Stimulated activated CD4-positive, alpha-beta T cell treated with anti-CD3 and anti-CD28 coated beads, Interleukin-4, amount 100 ng/mL, for 48 hours (primary cell): ENCODE results near the gene DNAH1.

ENCODE experiments used
- DNase-seq, 2 donors: peaks; one replicate each; pipeline ENCODE4 v3.0.0-alpha.2; 2020; ENCODE audit warnings: low read depth in 2 of 2

DNAH1 gene

DNA sequence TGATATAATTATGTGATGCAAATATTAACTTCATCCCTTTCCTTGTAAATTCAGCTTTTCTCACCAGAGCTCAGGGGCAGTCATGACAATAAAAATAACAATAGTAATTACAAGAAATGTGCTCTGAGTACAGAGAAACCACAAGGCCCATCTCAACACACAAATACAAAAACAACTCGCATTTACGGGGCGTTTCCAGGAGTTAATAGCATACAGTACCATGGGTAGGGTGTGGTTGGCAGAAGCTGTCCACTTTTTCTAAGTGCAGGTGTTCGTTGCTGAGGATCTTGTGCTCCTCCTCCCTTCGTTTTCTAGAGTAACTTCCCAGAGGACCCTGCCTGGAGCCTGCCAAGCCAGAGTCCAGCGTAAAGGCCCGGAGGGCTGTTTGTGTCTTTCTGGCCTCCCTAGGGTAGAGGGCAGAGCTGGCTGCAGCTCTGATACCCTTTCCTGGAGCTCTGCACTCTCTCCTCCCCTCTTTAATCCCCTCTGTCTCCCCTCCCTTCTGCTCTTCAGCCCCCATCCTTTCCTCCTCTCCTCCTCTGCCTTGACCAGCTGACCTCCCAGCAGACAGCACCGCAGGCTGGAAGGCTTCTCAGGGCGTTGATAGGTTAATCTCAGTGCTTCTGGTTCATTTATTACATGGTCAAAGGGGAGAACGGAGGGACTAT, 117.3 kb downstream of the DNAH1 start:
- no peak for DNase-seq

DNA sequence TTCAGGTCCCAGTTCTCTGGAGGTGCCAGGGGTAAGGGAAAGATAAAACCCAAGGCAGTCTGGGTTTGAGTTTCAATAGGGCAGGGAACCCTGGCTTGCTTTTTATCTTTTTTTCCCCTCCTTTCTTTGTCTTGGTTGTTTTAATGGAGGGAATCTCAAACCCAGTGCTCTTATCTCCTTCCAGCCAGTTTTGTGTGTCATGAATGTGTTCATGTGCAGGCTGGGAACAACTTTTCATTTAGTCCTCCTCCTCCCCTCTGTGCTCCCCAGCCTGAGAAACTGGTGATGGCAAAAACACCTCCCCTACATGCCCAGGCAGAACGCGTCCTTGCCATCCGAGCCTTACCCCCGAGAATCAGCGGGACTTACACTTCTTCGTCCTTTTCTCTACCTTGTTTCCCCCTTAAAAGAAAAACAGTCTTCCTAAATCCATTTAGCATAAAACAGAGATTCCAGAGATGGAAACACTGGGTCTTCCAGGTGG, 117.9 kb downstream of the DNAH1 start:
- no peak for DNase-seq

DNA sequence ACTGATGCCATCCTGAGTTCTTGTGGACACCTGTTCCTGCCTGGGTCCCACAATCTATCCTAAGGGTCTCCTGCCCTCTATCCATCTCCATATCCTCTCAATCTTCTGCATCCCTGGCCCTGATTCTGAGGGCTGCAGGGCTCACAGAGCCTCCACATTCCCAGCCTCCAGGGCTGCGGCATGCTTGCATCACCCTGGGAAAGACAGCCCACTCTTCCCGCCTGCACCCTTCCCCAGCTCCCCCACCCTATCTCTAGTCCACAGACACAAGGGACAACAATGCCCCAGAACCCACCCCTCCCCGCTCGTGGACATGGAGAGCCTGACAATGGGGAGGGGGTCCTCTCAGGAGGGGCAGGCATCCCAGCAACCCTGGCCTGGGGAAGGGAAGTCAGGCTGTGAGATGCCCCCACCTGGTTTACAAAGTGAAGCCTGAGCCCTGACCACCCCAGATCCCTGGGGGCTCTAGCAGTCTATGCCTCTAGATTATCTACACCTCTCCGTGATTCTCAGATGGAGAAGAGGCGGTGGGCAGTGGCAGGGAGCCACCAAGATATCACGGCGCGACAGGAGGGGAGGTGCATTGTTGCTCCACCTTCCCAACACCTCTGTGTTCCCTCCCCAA, 118.5 kb downstream of the DNAH1 start:
- DNase-seq = no peak

- no peak for DNase-seq
Observed at GRCh38 chr3:52435246-52436101, 119.4 kb downstream of the DNAH1 start.

- no peak for DNase-seq
Observed at GRCh38 chr3:52436500-52437149, 120.5 kb downstream of the DNAH1 start.

DNA sequence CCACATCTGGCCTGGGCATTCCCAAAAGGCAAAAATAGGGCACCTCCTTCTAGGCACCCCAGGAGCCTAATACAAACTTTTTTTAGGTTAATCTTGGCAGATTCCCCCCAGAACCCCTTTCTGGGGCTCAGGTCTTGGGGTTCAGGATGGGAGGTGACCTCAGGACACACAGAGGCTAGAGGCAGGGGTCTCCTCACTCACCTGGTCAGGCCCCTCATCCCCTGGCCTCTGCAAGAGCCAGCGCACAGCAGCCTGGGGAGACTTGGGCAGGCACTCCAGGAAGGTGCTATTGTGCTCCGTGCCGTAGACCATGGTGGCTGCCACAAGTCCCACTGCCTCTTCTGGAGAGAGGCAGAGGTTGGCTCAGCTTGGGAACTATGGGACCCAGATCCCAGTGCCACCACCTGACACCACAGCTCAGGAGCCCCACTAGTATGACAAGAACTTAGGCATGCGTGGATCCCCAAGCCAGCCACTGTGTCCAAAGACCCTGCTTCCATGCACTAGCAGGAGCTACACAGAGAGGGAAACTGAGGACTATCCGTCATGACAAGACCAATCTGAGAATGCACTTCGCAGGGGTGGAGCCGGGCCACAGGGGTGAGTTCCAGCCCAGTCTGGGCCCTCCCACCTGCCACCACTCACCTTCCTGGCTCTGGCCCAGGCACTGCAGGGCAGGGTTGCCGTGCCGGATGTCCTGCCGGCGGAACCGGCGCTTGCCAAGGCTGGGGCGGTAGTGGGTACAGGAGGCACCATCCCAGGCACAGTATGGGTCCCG, 121.4 kb downstream of the DNAH1 start:
- no peak for DNase-seq

- DNase-seq = no peak
Observed at GRCh38 chr3:52438104-52438376, 121.9 kb downstream of the DNAH1 start.

GRCh38 chr3:52438579-52439425, 122.7 kb downstream of the DNAH1 start:
- DNase-seq = no peak

DNA sequence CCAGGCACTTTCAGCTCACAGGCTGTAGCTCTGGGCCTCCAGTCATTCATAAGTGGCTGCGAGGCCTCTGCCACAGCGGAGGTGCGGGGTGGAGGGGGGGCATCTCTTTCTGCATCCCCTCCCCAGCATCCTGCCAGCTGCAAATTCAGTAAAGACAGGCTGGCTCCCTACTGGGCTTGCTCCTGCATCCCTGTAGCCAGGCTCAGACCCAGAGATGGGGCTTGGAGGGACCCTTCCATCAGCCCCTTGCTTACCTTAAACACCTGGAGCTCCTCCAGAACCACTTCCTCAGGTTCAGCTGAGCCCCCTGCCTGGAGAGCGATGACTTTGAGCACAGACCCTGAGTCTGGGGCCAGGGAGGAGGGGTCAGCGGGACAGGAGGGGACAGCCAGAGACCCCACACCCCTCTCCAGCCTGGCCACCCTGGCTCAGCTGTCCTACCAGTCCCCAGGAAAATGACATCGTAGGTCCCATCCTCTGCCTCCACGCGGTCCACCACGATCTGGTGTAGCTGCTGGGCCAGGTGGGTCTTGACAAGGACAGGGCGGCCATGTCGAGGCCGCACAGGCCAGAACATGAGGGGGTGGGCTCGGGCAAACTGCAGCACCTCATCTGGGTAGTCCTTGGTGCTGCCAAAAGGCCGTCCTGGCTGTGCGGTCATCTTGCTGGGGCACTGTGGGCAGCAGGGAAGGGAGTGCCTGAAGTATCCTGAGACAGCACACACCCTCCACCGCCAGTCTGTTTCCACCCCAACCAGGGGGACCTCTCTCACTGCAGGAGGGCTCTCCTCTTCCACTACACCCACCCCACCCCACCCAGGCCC, 123.5 kb downstream of the DNAH1 start:
- no peak for DNase-seq

- DNase-seq = no peak
Observed at GRCh38 chr3:52440249-52440551, 124.1 kb downstream of the DNAH1 start.

- DNase-seq = no peak
Observed at GRCh38 chr3:52440671-52441070, 124.6 kb downstream of the DNAH1 start.

GRCh38 chr3:52441091-52441771, 125.1 kb downstream of the DNAH1 start:
- no peak for DNase-seq

DNA sequence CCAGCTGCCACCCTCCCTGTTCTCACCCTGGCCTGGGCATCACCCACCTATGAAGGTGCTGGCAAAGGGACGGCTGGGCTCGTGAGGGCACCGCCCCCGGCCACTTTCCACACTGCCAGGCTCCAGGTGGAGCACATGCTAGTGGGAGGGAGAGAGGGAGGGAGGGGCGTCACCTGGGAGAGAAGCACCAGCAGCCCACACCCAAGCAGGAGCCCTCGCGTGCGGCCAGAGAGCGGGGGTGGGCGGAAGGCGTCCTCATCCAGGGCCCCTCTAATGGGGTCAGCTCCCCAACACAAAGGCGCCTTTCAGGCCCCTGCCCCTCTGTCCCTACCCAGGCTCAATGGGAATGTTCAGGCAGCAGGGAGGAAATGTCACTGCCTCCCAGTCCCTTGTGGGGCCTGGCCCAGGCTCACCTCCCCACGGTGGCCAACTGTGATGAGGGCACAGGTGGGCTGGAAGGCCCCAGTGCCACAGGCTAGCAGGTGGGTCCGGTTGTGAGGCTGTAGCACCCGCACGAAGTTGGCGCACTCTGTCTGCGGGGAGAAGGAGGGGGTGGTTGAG, 125.7 kb downstream of the DNAH1 start:
- DNase-seq = no peak

DNA sequence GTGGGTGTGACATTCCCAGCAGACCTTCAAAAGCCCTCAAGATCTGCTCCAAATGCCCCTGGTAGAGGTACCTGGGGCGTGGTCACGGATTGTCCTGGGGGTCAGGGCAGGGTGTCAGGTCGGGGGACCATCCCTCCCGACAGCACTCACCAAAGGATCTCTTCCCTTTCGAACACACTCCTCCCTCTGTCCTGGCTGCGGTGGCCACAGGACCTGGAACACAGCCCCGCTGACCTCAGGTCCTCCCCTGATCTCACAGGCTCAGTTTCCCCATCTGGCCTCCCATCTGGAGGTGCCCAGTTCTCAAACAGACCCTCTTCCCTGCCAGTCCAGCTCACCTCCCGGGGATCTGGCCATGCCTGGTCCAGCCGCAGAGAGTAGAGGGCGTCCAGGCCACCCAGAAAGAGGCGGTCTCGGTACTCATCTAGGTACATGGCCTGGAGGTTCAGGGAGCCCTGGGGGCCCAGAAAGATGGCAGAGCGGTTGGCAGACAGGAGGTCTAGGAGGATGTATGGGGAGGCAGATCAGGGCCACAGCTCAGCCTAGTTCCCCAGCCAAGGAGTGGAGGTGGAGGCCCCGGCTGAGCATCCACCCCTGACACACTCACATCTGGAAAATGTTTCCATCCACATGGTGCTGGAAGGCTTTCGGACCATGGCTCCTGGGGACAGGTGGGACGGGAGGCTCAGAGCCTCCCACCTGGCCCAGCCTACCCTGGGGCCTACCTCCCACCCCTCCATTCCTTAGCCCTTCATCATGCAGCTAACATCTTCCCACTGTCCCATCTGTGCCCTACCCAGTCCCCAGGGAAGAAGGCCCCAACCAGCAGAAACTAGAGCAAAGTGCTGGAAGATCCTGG, 126.5 kb downstream of the DNAH1 start:
- DNase-seq = no peak

DNA sequence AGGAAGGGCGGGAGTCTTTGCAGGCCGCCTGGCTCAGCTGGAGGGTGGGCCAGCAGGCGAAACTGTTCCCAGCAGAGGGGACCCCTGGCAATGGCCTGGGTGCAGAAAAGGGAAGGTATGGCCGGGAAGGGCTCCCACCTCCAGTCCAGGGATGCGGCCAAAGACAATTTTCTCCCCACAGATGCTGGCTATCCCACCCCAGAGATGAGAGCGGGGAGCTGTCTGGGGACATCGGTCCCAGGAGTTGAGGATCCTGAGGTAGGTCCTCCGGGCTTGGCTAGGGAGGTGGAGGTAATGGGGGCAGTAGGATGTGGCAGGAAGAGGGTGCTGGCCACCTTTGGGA, 127.1 kb downstream of the DNAH1 start:
- DNase-seq = no peak

DNA sequence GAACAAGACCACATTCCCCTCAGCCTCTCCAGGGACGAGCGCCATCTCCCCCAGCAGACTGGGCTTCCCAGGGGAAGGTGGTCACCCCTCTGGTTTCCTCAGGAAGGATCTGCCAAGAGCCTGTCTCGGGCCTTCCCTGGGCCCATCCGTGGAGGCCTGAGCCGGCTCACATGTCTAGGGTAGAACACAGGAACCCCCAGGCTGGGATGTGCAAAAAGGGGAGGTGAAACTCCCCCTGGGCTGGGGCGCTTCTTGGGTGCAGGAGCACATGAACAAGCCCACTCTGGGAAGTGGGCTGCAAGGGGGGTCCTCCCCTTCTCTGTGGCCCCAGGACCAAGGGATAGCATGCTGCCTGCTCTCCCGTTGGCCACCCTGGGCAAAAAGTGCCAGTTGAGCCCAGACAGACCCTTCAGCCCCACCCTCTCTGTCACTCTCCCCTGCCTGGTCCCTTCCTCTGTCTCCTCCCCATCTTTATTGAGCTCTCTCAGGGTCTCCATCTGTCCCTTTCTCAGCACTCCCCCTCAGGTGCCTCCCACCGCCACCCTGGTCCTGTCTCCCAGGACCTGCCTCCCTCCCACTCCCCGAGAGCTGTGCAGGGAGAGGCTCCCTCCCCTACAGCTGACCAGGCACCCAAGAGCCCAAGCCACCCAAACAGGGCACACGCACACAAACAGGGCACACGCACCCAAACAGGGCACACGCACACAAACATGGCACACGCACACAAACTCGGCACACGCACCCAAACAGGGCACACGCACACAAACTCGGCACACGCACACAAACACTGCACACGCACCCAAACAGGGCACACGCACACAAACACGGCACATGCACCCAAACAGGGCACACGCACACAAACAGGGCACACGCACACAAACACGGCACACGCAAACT, 127.9 kb downstream of the DNAH1 start:
- no peak for DNase-seq
